AG04449 (cell line): ENCODE results near the gene PGC.

ENCODE experiments used
- CTCF ChIA-PET: fragments of 350-600 bp; formaldehyde crosslinking; extraction: SDS; loops from one replicate; lab custom pipeline; 2021; ENCODE audit warnings: antibody characterized with exemption; lab: Yijun Ruan, JAX
- POLR2A ChIA-PET: fragments of 400-600, 350-600 bp; formaldehyde crosslinking; extraction: SDS; loops from one replicate; lab custom pipeline; 2020; ENCODE audit warnings: antibody characterized with exemption, inconsistent platforms; lab: Yijun Ruan, JAX
- DNase-seq: peaks from one replicate; pipeline ENCODE4 v3.0.0-alpha.2; 2010; ENCODE audit warnings: low read depth, low spot score
- H3K4me3 ChIP-seq: 2 replicates; pipeline ENCODE4 v1.5.1; 2011; ENCODE audit warnings: low read depth, mild to moderate bottlenecking, control low read depth, low read length
- CTCF ChIP-seq: IDR thresholded peaks from one replicate; pipeline ENCODE4 v1.5.1; 2011; ENCODE audit warnings: mild to moderate bottlenecking, moderate library complexity, low read length, control low read depth, inconsistent platforms; ENCODE audit not compliant: insufficient read depth; ENCODE audit errors: missing control alignments

Gene PGC

GRCh38 chr6:41747256-41748101 is at the start of gene PGC:
TSS of gene PGC (minus strand) at chr6:41747397. CDS start at chr6:41747334, 63 bp downstream.
- CTCF ChIA-PET = interaction anchor here (0.7 to 2.4 kb wide), 3 partner anchors 12 to 297 kb away, joined by 3 to 14 read pairs (median 5); partner anchors contain the start of gene TFEB
- no peak for DNase-seq
- TF ChIP-seq CTCF = no peak
- POLR2A ChIA-PET = no interaction called here
- no peak within 1 kb of the TSS for H3K4me3 ChIP-seq

- no peak for DNase-seq
- ChIA-PET CTCF (interaction anchor here (4.7 to 19.1 kb wide), 2 partner anchors 9 to 248 kb away, joined by 31 to 514 read pairs; partner anchors contain the start of genes TAF8 and TOMM6), POLR2A (interaction anchor here (0.5 kb wide), 1 partner anchor 9 kb away, joined by 3 read pairs; the partner anchor contains the start of gene TOMM6)
- no peak for TF ChIP-seq CTCF
- no peak overlapping the region for H3K4me3 ChIP-seq
These were observed 49.3 kb upstream of the PGC start for GRCh38 chr6:41796474-41796873.

- H3K4me3 ChIP-seq = no peak overlapping the region
- no peak for TF ChIP-seq CTCF
- CTCF ChIA-PET = interaction anchor here (0.7 to 19.1 kb wide), 7 partner anchors 8 to 253 kb away, joined by 3 to 514 read pairs (median 6); partner anchors contain the start of genes BYSL, MED20 and TAF8
- no peak for DNase-seq
- POLR2A ChIA-PET = no interaction called here
These were observed 44.8 kb upstream of the PGC start for GRCh38 chr6:41791984-41792383.

- no peak for TF ChIP-seq CTCF
- POLR2A ChIA-PET = no interaction called here
- DNase-seq = no peak
- H3K4me3 ChIP-seq = no peak overlapping the region
- CTCF ChIA-PET = interaction anchor here (0.9 to 19.1 kb wide), 6 partner anchors 9 to 254 kb away, joined by 3 to 514 read pairs (median 48); partner anchors contain the start of genes BYSL, MED20 and TAF8
These were observed 44.1 kb upstream of the PGC start for GRCh38 chr6:41791305-41791704.

- no peak for TF ChIP-seq CTCF
- DNase-seq = no peak
- H3K4me3 ChIP-seq = no peak overlapping the region
- POLR2A ChIA-PET = no interaction called here
- CTCF ChIA-PET = interaction anchor here (5.5 to 19.1 kb wide), 4 partner anchors 10 to 255 kb away, joined by 46 to 514 read pairs (median 94); partner anchors contain the start of genes BYSL, MED20 and TAF8
These were observed 42.8 kb upstream of the PGC start for GRCh38 chr6:41790045-41790444.

- POLR2A ChIA-PET = no interaction called here
These were observed 42.2 kb upstream of the PGC start for GRCh38 chr6:41789390-41789724.

More at GRCh38 chr6:41789390-41789724, 42.2 kb upstream of the PGC start:
- DNase-seq = no peak
- TF ChIP-seq CTCF = no peak
- no peak overlapping the region for H3K4me3 ChIP-seq
- CTCF ChIA-PET = interaction anchor here (5.5 to 19.1 kb wide), 4 partner anchors 11 to 255 kb away, joined by 46 to 514 read pairs (median 94); partner anchors contain the start of genes BYSL, MED20 and TAF8
